Measurements from ENCODE around the gene GPR152. TPM values are rescaled to one million over a fixed set of nuclear protein-coding genes. Genes with fewer than 3 reads are reported as not detected.

GPR152 gene
- total RNA-seq, 3 donors from 2014 or later = not detected

GRCh38 chr11:67449116-67449844 is 3.2 kb downstream of the GPR152 start:
- H3K4me1 ChIP-seq (ENCODE audit: low read depth) = no peaks in the 10 kb centered on the region
- intact Hi-C loops (cut with DNase I, micrococcal nuclease) = no loop called here
- H3K9me3 ChIP-seq = no peaks in the 10 kb centered on the region
- no peak overlapping the region for H3K4me3 ChIP-seq
- TF ChIP-seq, protein P1, sequence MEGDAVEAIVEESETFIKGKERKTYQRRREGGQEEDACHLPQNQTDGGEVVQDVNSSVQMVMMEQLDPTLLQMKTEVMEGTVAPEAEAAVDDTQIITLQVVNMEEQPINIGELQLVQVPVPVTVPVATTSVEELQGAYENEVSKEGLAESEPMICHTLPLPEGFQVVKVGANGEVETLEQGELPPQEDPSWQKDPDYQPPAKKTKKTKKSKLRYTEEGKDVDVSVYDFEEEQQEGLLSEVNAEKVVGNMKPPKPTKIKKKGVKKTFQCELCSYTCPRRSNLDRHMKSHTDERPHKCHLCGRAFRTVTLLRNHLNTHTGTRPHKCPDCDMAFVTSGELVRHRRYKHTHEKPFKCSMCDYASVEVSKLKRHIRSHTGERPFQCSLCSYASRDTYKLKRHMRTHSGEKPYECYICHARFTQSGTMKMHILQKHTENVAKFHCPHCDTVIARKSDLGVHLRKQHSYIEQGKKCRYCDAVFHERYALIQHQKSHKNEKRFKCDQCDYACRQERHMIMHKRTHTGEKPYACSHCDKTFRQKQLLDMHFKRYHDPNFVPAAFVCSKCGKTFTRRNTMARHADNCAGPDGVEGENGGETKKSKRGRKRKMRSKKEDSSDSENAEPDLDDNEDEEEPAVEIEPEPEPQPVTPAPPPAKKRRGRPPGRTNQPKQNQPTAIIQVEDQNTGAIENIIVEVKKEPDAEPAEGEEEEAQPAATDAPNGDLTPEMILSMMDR (IDR thresholded peaks at IDR 0.05) = no peak
- ATAC-seq (peak; percentile 9), DNase-seq (no peak)
- no peaks in the 10 kb centered on the region for H3K36me3 ChIP-seq (ENCODE audit: low read depth)

DNA sequence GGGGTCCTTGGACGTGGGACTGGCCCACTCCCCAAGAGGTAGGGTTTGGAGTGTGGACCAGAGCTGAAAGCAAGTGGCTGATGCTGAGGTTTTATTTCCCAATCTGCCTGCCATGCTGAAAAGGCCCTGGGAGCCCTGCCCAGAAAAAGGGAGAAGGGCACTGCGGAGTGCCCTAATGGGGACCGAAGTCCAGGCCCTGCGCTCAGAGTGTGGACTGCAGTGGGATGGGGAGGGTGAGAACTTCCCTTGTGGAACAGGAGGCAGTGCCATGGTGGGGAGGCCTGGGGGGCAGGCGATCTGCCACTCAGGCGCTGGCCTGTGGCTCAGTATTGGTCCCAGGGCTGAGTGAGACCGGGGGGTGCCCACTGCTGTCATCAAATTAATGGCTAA is 4.3 kb downstream of the GPR152 start:
- H3K4me3 ChIP-seq = no peak overlapping the region
- ATAC-seq (no peak), DNase-seq (peak in 1 of 3 donors; percentile 36)
- intact Hi-C loops (cut with DNase I, micrococcal nuclease) = no loop called here
- H3K36me3 ChIP-seq (ENCODE audit: low read depth) = no peaks in the 10 kb centered on the region
- H3K4me1 ChIP-seq (ENCODE audit: low read depth) = no peaks in the 10 kb centered on the region
- no peaks in the 10 kb centered on the region for H3K9me3 ChIP-seq
- TF ChIP-seq, protein P1 (IDR thresholded peaks at IDR 0.05) = no peak

DNA sequence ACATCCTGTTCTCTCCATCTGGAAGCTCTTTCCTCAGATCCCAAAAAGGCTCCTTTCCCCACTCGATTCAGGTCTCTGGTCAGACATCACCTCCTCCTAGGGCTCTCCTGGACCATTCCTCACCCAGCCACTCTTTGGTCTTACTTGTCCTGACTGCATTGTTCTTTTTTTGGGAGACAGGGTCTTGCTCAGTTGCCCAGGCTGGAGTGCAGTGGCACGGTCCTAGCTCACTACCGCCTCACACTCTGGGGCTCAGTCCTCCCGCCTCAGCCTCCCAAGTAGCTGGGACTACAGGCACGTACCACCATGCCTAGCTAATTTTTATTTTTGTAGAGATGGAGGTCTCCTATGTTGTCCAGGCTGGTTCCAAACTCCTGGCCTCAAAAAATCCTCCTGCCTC is 7.0 kb downstream of the GPR152 start:
- intact Hi-C loops (cut with DNase I, micrococcal nuclease) = no loop called here
- peaks cover 7% of the 10 kb centered on the region for H3K4me1 ChIP-seq (ENCODE audit: low read depth)
- no peaks in the 10 kb centered on the region for H3K36me3 ChIP-seq (ENCODE audit: low read depth)
- TF ChIP-seq, protein P1 (IDR thresholded peaks at IDR 0.05) = no peak
- H3K4me3 ChIP-seq = no peak overlapping the region
- no peaks in the 10 kb centered on the region for H3K9me3 ChIP-seq
- DNase-seq = no peak
- no peak for ATAC-seq

GRCh38 chr11:67442504-67443404 is 9.8 kb downstream of the GPR152 start:
- DNase-seq (no peak), ATAC-seq (peak; percentile 21)
- no peaks in the 10 kb centered on the region for H3K9me3 ChIP-seq
- peaks cover 19% of the 10 kb centered on the region for H3K4me1 ChIP-seq (ENCODE audit: low read depth)
- intact Hi-C loops (cut with DNase I, micrococcal nuclease) = no loop called here
- H3K36me3 ChIP-seq (ENCODE audit: low read depth) = no peaks in the 10 kb centered on the region
- peak overlapping the region; percentile 80 for H3K4me3 ChIP-seq
- TF ChIP-seq, protein P1 (IDR thresholded peaks at IDR 0.05) = no peak

DNA sequence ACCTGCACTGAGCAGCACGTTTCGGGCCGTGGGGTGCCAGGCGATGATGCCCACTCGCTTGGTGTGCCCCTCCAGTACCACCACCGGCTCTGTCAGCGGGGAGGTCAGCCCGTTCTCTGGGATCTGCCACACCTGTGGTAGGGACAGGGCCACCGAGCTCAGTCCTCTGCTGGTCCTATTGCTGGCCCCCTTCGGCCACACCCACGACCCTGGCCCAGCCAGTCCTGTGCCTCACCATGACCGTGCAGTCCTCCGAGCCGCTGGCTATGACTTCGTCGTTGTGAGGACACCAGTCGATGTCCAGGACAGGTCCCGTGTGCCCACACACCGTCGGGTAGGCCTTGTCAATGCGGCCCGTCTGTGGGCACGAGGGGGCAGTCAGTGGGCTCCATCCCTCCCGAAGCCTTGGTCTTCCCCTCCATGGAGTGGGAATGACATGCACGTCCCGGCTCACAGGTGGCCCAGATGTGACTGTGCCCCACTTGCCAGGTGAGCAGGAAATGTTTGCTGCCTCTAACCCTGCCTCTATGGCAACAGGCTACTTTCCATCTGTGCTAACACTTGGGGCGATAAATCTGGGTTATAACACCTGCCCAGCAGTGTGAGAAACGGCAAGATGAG is 10.7 kb downstream of the GPR152 start:
- Histone ChIP-seq H3K4me3 (no peak overlapping the region), H3K4me1 (ENCODE audit: low read depth) (peaks cover 19% of the 10 kb centered on the region)

More for the DNA sequence above, 10.7 kb downstream of the GPR152 start:
- no peak for DNase-seq
- no peaks in the 10 kb centered on the region for H3K9me3 ChIP-seq
- no peak for ATAC-seq
- TF ChIP-seq, protein P1 (IDR thresholded peaks at IDR 0.05) = no peak
- intact Hi-C loops (cut with DNase I, micrococcal nuclease) = no loop called here
- no peaks in the 10 kb centered on the region for H3K36me3 ChIP-seq (ENCODE audit: low read depth)
